Tibial nerve (tissue), 3 donors: ENCODE measurements around the gene CPS1.

Source experiments
- CTCF ChIP-seq, 5 experiments: fragments of 200-600 bp in 3 of 5; fragments of 450-650 bp in 2 of 5; sonication (generic) in 3 of 5; IDR thresholded peaks; one replicate each; pipeline ENCODE4 v1.5.1; 2016 to 2019; ENCODE audit warnings: antibody characterized with exemption in 5 of 5, mild to moderate bottlenecking in 3 of 5, moderate library complexity in 2 of 5
- POLR2A ChIP-seq, 2 donors: fragments of 450-650 bp; IDR thresholded peaks; one replicate each; pipeline ENCODE4 v1.6.1; 2017; ENCODE audit warnings: antibody characterized with exemption in 2 of 2, mild to moderate bottlenecking in 2 of 2, moderate library complexity in 2 of 2

DNA sequence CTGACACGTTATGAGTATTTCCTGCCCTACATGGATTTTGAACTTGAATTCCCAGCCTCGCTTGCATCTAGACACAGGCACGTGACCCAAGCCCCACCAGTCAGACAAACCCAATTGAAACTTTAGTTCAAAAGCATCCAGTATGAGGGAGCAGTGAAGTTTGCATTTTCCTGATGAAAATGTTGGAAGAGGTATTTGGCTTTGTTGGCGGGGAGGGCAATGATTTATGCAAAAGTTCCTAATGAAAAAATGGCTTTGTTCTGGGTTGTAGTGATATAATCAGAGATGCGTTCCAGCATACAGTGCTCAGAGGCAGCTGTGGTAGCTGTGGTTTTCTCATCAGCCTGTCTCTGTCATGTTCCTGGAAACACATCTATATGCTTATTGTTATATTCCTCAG is 36.8 kb upstream of the CPS1 start:
- TF ChIP-seq CTCF (IDR thresholded peaks at IDR 0.05), result no peak
- TF ChIP-seq POLR2A (IDR thresholded peaks at IDR 0.05), result no peak
